ENCODE measurements around the gene ANAPC4. TPM values are rescaled to one million over a fixed set of nuclear protein-coding genes. Genes with fewer than 3 reads are reported as not detected.

Gene ANAPC4
- total RNA-seq, 1 experiment from 2014 or later = 22.8 TPM

DNA sequence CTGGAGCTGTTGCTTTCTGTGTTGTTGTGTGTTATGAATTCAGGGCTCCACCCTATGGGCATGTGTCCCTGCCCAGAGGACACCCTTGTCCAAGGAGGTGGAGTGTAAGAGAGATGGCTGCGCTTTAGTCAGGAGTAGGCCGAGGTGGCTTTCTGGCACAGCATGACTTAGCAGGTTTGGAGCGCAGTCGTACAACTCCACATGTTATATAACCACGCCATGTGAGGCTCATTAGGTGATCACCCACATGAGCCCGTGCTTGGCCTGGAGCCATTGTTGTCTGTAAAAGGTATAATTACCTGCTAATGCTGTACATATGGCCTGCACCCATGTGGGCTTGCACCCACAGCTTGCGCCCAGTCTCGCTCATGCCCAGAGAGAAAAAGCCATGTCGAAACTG lies 15.8 kb upstream of the ANAPC4 start:
- H3K9me3 ChIP-seq (ENCODE audit: control insufficient read depth, insufficient read depth, low read depth, low read length) = no peaks in the 10 kb centered on the region
- TF ChIP-seq TCF7L2 (IDR thresholded peaks at IDR 0.05; ENCODE audit: low read depth, low read length) (no peak), SIN3A (IDR thresholded peaks at IDR 0.05; ENCODE audit: borderline replicate concordance, insufficient read depth, low read depth, low read length) (no peak), POLR2AphosphoS5 (IDR thresholded peaks at IDR 0.05; ENCODE audit: low read depth, low read length) (no peak)
- TF ChIP-seq, protein P1, sequence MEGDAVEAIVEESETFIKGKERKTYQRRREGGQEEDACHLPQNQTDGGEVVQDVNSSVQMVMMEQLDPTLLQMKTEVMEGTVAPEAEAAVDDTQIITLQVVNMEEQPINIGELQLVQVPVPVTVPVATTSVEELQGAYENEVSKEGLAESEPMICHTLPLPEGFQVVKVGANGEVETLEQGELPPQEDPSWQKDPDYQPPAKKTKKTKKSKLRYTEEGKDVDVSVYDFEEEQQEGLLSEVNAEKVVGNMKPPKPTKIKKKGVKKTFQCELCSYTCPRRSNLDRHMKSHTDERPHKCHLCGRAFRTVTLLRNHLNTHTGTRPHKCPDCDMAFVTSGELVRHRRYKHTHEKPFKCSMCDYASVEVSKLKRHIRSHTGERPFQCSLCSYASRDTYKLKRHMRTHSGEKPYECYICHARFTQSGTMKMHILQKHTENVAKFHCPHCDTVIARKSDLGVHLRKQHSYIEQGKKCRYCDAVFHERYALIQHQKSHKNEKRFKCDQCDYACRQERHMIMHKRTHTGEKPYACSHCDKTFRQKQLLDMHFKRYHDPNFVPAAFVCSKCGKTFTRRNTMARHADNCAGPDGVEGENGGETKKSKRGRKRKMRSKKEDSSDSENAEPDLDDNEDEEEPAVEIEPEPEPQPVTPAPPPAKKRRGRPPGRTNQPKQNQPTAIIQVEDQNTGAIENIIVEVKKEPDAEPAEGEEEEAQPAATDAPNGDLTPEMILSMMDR (IDR thresholded peaks at IDR 0.05) = no peak
- TF ChIP-seq, protein P2, sequence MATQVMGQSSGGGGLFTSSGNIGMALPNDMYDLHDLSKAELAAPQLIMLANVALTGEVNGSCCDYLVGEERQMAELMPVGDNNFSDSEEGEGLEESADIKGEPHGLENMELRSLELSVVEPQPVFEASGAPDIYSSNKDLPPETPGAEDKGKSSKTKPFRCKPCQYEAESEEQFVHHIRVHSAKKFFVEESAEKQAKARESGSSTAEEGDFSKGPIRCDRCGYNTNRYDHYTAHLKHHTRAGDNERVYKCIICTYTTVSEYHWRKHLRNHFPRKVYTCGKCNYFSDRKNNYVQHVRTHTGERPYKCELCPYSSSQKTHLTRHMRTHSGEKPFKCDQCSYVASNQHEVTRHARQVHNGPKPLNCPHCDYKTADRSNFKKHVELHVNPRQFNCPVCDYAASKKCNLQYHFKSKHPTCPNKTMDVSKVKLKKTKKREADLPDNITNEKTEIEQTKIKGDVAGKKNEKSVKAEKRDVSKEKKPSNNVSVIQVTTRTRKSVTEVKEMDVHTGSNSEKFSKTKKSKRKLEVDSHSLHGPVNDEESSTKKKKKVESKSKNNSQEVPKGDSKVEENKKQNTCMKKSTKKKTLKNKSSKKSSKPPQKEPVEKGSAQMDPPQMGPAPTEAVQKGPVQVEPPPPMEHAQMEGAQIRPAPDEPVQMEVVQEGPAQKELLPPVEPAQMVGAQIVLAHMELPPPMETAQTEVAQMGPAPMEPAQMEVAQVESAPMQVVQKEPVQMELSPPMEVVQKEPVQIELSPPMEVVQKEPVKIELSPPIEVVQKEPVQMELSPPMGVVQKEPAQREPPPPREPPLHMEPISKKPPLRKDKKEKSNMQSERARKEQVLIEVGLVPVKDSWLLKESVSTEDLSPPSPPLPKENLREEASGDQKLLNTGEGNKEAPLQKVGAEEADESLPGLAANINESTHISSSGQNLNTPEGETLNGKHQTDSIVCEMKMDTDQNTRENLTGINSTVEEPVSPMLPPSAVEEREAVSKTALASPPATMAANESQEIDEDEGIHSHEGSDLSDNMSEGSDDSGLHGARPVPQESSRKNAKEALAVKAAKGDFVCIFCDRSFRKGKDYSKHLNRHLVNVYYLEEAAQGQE (IDR thresholded peaks at IDR 0.05; ENCODE audit: insufficient read depth in 1 of 2, low read depth in 2 of 2, low read length in 1 of 2) = no peak
- ChIA-PET CTCF (no interaction called here), POLR2A (no interaction called here)
- H3K27me3 ChIP-seq (ENCODE audit: control insufficient read depth, insufficient read depth, low read length) = no peaks in the 10 kb centered on the region
- no peaks in the 10 kb centered on the region for H3K4me1 ChIP-seq (ENCODE audit: control insufficient read depth, insufficient read depth, low read length)
- in situ Hi-C loops (cut with HindIII; ENCODE audit: low pct_unique_long_range_greater_than_20kb, low sequenced_read_pairs) = no loop called here
- no TSS peak for BruUV-seq (replicated peaks)
- DNase-seq (ENCODE audit: low read depth, low spot score) (no peak), ATAC-seq (no peak)
- intact Hi-C loops (cut with micrococcal nuclease; ENCODE audit: unreplicated experiment) = loop anchor here (10.0 kb wide), 1 partner anchor 196 kb away; the partner anchor contains the start of gene SEPSECS
- H3K36me3 ChIP-seq (ENCODE audit: control insufficient read depth, insufficient read depth, low read length) = no peaks in the 10 kb centered on the region
- H3K4me3 ChIP-seq (ENCODE audit: low read depth in 2 of 2, low read length in 2 of 2) = no peak overlapping the region
- no peak overlapping the region for H3K27ac ChIP-seq (ENCODE audit: low read length)

GRCh38 chr4:25367004-25367621 lies 9.9 kb upstream of the ANAPC4 start:
- ATAC-seq = no peak
- in situ Hi-C loops (cut with HindIII; ENCODE audit: low pct_unique_long_range_greater_than_20kb, low sequenced_read_pairs) = no loop called here
- ChIA-PET CTCF (interaction anchor here (0.7 to 1.1 kb wide), 5 partner anchors 10 to 387 kb away, joined by 3 to 7 read pairs (median 4); partner anchors contain the start of genes SEPSECS and ZCCHC4), POLR2A (no interaction called here)
- intact Hi-C loops (cut with micrococcal nuclease; ENCODE audit: unreplicated experiment) = loop anchor here (5.0 to 10.0 kb wide), 2 partner anchors 202 to 385 kb away; partner anchors contain the start of gene SEPSECS
- DNase-seq (ENCODE audit: low read depth, low spot score) = no peak
- H3K4me3 ChIP-seq (ENCODE audit: low read depth in 2 of 2, low read length in 2 of 2) = no peak overlapping the region
- H3K9me3 ChIP-seq (ENCODE audit: control insufficient read depth, insufficient read depth, low read depth, low read length) = no peaks in the 10 kb centered on the region
- BruUV-seq (replicated peaks) = no TSS peak
- no peak for TF ChIP-seq SIN3A (IDR thresholded peaks at IDR 0.05; ENCODE audit: borderline replicate concordance, insufficient read depth, low read depth, low read length)
- TF ChIP-seq, protein P1 (IDR thresholded peaks at IDR 0.05) = peak; percentile 58; the same call in 1 of the 2 replicates
- H3K36me3 ChIP-seq (ENCODE audit: control insufficient read depth, insufficient read depth, low read length) = no peaks in the 10 kb centered on the region; the same call in 1 of the 2 replicates
- H3K27me3 ChIP-seq (ENCODE audit: control insufficient read depth, insufficient read depth, low read length) = no peaks in the 10 kb centered on the region
- H3K4me1 ChIP-seq (ENCODE audit: control insufficient read depth, insufficient read depth, low read length) = no peaks in the 10 kb centered on the region
- H3K27ac ChIP-seq (ENCODE audit: low read length) = no peak overlapping the region
